NCI-H82 treated with DMSO at 0.1 percent for 48 hours (cell line): ENCODE results near the gene ZNF292.
A peak's percentile ranks its signal among the peaks of the same experiment; 100 is the strongest.
"Not testable (repeated sequence)": the region's sequence is repeated elsewhere in the genome, so short reads cannot be mapped to it uniquely, and the experiment has no call there.

Experiments used
- DNase-seq: peaks from one replicate; lab custom pipeline; 2025; ENCODE audit not compliant: unreplicated experiment; lab: John Stamatoyannopoulos, UW

The ZNF292 gene

DNA sequence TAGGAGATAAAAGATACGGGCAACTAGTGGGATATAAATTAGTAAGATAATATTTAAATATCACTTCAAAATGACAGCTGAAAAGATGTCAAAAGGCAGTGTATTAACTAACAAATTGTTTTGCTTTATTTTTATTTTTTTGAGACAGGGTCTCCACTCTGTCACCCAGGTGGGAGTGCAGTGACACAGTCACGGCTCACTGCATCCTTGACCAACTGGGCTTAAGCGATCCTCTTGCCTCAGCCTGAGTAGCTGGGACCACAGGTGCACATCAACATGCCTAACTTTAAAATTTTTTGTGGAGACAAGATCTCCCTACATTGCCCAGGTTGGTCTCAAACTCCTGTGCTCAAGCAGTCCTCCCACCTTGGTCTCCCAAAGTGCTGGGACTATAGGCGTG, 5.9 kb downstream of the ZNF292 start:
- no peak for DNase-seq

- no peak for DNase-seq
These were observed 8.6 kb downstream of the ZNF292 start for GRCh38 chr6:87164004-87164403.

GRCh38 chr6:87164506-87164905, 9.1 kb downstream of the ZNF292 start:
- DNase-seq = no peak

GRCh38 chr6:87165185-87165584, 9.8 kb downstream of the ZNF292 start:
- DNase-seq = no peak

DNA sequence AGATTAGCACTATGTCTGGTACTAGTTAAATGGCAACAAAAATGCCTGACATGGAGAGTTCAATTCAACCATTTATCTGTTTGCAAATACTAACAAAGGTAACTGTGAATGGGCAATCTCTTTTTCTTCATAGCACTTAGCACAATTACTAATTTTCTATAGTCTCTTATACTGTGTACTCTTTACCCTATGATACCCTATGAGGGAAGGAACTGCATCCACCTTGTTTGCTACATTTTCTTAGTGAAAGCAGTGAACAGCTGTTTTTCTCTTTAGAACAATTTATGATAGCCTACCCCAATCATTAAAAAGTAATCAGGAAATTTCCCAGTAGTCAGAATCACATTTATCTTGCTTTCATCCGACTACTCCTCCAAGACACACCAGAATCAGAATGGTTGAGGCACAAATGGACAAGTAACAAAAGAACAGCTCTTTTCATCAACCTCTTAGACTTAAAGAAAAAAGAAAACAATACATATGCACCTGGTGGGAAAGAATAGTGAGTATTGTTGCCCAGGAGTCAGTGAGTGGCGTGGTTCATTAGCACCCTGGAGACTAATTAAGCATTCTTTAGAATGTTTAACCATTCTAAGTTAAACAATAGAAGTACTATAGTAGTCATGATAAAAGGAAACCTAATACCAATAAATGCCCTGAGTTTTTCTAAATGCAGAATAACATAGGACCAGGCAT, 16.7 kb downstream of the ZNF292 start:
- DNase-seq = no peak

DNA sequence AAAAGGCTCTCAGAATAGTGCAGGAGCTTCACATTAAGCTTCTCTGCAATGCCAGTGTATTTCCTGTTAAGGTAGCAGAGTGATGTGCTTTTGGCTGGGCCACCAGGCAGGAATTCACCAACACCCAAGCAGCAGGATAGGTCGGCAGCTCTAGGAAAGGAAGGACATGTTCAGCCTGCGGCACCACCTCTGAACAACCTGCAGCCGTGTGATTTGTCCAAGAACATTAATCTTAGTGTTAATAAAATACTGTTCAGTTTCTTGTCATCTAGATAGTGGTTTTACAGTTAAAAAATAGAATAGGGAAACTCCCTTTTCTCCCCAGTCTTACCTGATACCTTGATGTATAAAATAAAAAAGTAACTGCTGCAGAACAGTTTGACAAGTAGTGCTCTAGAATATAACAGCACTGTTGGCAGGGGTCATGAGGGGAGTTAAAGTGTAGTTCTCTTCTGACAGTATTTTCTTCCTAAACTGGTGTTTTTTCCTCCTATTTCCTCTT, 18.8 kb downstream of the ZNF292 start:
- no peak for DNase-seq

- no peak for DNase-seq
These were observed 21.1 kb downstream of the ZNF292 start for GRCh38 chr6:87176493-87176892.

DNA sequence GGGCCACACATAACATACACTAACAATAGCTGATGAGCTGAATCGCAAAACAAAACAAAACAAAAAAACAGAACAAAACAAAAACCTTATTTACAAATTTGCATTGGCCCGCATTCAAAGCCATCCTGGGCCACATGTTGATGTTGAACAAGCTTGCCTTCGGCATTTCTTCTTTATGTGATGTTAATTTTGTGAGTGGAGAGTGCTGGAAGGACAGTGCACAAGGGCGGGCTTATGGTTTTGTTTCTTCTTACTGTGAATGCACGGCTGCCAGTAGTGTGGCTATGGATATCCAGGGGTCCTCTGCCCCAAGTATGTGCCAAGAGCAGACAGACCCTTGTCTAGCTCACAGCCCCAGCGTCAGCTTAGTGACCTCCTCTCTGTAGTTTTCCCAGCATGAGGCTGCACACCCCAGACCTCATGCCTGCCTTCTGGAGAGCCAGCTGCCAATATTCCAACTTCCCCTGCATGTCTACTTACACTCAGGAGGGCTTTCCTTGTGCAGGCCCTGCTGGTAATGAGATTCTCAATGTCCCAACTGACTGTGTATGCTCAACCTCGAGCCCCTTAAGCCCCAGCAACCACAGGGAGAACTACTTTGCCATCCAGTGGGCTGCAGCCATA, 24.9 kb downstream of the ZNF292 start:
- DNase-seq = peak; percentile 1

DNA sequence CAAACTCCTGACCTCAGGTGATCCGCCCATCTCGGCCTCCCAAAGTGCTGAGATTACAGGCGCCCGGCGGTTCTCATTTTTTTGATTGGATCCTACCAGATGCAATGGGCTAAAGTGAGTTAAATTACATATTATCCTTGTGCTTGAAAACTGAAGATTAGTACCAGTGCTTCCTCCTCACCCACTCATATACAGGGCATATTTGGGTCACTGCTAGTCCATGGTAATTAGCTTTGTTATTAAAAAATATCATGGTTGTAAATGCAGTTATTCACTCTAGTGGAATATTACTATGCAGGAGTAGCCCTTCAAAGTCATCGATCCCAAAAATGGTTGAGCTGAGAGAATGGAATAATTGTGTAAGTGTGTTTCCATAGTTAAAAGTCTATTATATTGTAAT, 26.5 kb downstream of the ZNF292 start:
- no peak for DNase-seq

GRCh38 chr6:87182321-87182720, 27.0 kb downstream of the ZNF292 start:
- no peak for DNase-seq

DNA sequence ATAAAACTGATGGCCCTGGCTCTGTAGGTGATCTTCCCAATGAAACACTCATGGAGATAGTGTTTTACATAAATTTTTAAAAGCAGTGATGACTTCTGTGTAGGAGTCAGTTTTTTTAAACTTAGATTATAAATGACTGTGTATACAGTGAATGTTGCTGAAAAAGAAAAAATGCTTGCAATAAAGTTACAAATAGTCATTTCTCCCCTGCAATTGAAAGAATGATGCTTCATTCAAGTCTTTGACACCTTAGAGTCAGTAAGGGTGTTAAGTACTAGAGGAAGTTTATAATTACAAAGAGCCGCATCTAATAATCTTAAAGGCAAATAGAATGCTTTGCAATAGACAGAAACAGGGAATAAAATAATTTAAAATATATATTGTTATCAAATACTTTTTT, 27.6 kb downstream of the ZNF292 start:
- no peak for DNase-seq

DNA sequence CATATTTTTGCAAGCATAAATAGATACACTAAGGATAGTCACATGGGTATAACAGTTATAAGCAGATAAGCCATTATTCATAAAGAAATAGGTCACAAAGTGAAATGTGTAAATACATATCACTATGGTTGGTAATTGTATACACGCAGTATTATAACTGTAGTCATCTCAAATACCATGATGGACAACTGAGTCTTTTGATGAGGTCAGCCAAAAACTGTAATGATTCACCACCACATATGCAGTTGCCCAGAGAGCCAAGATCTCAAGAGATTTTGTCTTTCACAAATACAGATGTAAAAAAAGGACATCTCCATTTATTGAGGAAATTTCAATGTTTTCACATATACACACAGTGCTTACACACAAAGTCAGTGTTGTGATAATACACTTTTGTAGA, 28.3 kb downstream of the ZNF292 start:
- no peak for DNase-seq

- DNase-seq = no peak
These were observed 29.4 kb downstream of the ZNF292 start for GRCh38 chr6:87184762-87185250.

- no peak for DNase-seq
These were observed 41.0 kb downstream of the ZNF292 start for GRCh38 chr6:87196275-87196842.

- no peak for DNase-seq
These were observed 42.2 kb downstream of the ZNF292 start for GRCh38 chr6:87197547-87197946.

GRCh38 chr6:87198022-87198810, 42.9 kb downstream of the ZNF292 start:
- DNase-seq = not testable (repeated sequence)

GRCh38 chr6:87199787-87200186, 44.4 kb downstream of the ZNF292 start:
- no peak for DNase-seq

GRCh38 chr6:87200469-87201175, 45.3 kb downstream of the ZNF292 start:
- DNase-seq = no peak

DNA sequence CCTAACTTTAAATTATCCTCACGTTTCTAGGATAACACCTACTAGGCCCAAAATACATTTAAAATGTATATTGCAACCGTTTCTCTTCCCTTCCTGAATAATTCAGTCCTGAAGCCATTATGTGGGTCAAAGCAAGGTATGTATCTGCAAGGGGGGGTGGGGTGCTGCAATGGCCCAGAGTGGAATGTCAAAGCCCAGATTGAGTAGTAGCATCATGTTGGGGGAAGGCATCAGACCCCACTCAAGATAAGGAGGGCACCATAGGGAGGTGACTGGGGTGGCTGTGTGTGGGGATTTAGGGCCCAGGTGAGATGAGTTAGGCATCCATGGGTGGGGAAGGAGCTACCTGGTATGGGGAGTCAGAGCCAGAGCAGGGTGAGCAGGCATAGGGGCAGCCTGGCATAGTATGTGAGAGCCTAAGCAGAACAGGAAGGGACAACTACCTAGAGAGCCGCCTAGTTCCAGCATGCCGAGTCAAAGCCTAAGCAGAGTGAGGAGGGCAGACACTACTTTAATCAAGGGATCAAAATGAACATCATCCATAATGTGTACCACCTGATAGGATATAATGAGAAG, 48.2 kb downstream of the ZNF292 start:
- no peak for DNase-seq

- DNase-seq = no peak
These were observed 54.4 kb downstream of the ZNF292 start for GRCh38 chr6:87209812-87210211.
